Neural crest cell (in vitro differentiated cells): ENCODE results near the gene TMEM229B. TPM values are rescaled to one million over a fixed set of nuclear protein-coding genes. Genes with fewer than 3 reads are reported as not detected.

Experiments
- DNase-seq: peaks from one replicate; pipeline ENCODE4 v3.0.0; 2021; ENCODE audit warnings: low read depth, mixed read lengths, low spot score
- H3K27ac Mint-ChIP-seq: one replicate; pipeline ENCODE4 v1.8.0; 2021; ENCODE audit warnings: mild to moderate bottlenecking, mixed read lengths; ENCODE audit not compliant: unreplicated experiment
- H3K27me3 Mint-ChIP-seq: 2 replicates; pipeline ENCODE4 v1.8.0; 2021; ENCODE audit warnings: low read depth, mild to moderate bottlenecking, mixed read lengths
- H3K36me3 Mint-ChIP-seq: 2 replicates; pipeline ENCODE4 v1.8.0; 2021; ENCODE audit warnings: low read depth, mild to moderate bottlenecking, mixed read lengths
- H3K4me1 Mint-ChIP-seq: 2 replicates; pipeline ENCODE4 v1.8.0; 2021; ENCODE audit warnings: mixed read lengths
- H3K4me3 Mint-ChIP-seq: one replicate; pipeline ENCODE4 v1.8.0; 2021; ENCODE audit warnings: mild to moderate bottlenecking, mixed read lengths
- H3K9me3 Mint-ChIP-seq: 2 replicates; pipeline ENCODE4 v1.8.0; 2021; ENCODE audit warnings: mixed read lengths
- total RNA-seq: library from RNA; stranded (reverse); gene quantifications from 2 replicates; pipeline ENCODE4 v1.2.1, GENCODE V29; 2021
- TF ChIP-seq, protein P1 (sequence below): fragments of 200-600 bp; sonication (generic); conservative IDR thresholded peaks from 2 replicates; pipeline ENCODE4 v1.5.0; 2021; ENCODE audit warnings: antibody characterized with exemption, mild to moderate bottlenecking

The TMEM229B gene
- total RNA-seq, 1 donor from 2014 or later, result 5.2 TPM

DNA sequence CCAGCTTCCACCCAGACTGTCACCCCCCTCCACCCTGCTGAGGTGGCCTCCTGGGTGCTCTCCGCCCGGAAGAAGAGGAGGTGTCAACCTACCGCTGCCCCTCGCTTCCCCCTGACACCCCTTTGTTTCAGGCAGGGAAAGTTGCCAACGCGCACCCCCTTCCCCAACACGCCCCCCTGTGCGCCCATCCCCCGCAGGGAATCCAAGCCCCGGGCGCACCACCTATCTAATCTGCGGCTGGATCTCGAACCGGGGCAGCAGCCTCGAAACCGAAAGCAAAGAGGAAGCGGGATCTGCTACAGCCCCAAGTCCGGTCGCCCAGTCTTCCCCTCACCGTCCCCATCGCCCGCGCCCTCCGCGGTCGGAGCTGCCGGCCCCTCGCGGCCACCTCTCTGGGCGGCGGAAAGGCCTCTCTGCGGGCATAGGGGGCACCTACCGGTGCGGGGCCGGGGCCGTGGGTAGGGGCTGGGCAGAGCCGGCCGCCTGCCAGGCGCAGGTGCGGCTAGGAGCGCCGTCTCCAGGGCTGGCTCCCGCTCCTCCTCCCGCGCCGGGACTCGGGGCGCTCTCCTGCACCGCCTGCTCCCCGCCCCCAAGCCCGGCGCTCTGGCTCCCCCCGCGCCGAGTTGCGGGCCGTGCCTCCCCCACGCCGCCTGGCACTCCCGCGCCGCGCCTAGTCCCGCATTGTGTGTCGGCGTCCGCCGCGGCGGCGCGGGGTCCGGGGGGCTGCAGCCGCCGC is 26.3 kb upstream of the TMEM229B start:
- Mint-ChIP-seq H3K36me3 (no peaks in the 10 kb centered on the region), H3K27me3 (peaks cover 59% of the 10 kb centered on the region), H3K4me3 (peak overlapping the region; percentile 79), H3K9me3 (no peaks in the 10 kb centered on the region), H3K27ac (no peak overlapping the region), H3K4me1 (peaks cover 48% of the 10 kb centered on the region)
- peak; percentile 27 for DNase-seq
- TF ChIP-seq, protein P1, sequence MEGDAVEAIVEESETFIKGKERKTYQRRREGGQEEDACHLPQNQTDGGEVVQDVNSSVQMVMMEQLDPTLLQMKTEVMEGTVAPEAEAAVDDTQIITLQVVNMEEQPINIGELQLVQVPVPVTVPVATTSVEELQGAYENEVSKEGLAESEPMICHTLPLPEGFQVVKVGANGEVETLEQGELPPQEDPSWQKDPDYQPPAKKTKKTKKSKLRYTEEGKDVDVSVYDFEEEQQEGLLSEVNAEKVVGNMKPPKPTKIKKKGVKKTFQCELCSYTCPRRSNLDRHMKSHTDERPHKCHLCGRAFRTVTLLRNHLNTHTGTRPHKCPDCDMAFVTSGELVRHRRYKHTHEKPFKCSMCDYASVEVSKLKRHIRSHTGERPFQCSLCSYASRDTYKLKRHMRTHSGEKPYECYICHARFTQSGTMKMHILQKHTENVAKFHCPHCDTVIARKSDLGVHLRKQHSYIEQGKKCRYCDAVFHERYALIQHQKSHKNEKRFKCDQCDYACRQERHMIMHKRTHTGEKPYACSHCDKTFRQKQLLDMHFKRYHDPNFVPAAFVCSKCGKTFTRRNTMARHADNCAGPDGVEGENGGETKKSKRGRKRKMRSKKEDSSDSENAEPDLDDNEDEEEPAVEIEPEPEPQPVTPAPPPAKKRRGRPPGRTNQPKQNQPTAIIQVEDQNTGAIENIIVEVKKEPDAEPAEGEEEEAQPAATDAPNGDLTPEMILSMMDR, result no peak

DNA sequence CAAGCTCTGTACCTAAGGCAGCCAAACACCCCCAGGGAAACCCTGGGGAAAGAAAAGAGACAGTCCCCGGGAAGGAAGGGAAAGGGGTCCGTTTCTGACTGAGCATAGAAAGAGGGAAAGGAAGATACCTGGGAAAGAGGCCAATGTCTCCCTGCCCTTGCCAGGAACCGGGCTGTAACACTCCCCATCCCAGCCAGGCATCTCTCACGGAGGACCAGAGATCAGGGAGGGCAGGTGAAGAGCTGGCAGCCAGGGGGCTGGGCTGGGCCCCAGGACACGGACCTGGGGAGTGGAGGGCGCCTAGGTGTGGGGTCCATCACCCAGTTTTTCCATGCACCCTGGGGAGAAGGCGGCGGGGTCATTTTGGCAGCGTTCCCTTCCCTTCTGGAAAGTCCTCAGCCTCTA is 25.7 kb upstream of the TMEM229B start:
- no peak for DNase-seq
- no peak overlapping the region for H3K27ac Mint-ChIP-seq
- no peaks in the 10 kb centered on the region for H3K36me3 Mint-ChIP-seq

DNA sequence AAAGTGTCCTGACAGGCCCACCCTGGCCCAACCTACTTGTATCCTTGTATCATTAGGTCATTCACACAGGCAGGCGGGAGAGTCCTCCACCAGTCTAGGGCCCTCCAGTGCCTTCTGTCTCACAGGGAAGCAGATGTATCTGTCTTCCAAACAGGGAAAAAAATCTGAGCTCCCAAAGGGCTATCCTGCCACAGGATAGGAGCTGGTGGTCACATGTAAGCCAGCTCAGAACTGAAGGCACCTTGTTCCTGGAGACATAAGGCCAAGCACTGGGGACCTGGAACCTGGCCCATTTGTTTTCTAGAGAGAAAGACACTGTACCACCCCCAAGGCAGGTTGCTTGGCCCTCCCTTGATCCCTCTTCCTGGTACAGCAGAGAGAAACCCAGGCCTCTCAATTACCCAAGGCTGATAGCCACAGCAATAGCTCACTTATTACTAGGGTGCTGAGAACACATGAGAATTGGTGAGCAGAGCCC is 25.1 kb upstream of the TMEM229B start:
- Mint-ChIP-seq H3K36me3 (no peaks in the 10 kb centered on the region), H3K4me1 (peaks cover 51% of the 10 kb centered on the region), H3K9me3 (no peaks in the 10 kb centered on the region), H3K27me3 (peaks cover 51% of the 10 kb centered on the region), H3K27ac (no peak overlapping the region), H3K4me3 (peak overlapping the region; percentile 84)
- DNase-seq, result no peak
- TF ChIP-seq, protein P1, result no peak

More for the DNA sequence above, 25.7 kb upstream of the TMEM229B start:
- peaks cover 48% of the 10 kb centered on the region for H3K4me1 Mint-ChIP-seq
- H3K9me3 Mint-ChIP-seq, result no peaks in the 10 kb centered on the region
- H3K4me3 Mint-ChIP-seq, result peak overlapping the region; percentile 84
- TF ChIP-seq, protein P1, result no peak
- peaks cover 56% of the 10 kb centered on the region for H3K27me3 Mint-ChIP-seq

DNA sequence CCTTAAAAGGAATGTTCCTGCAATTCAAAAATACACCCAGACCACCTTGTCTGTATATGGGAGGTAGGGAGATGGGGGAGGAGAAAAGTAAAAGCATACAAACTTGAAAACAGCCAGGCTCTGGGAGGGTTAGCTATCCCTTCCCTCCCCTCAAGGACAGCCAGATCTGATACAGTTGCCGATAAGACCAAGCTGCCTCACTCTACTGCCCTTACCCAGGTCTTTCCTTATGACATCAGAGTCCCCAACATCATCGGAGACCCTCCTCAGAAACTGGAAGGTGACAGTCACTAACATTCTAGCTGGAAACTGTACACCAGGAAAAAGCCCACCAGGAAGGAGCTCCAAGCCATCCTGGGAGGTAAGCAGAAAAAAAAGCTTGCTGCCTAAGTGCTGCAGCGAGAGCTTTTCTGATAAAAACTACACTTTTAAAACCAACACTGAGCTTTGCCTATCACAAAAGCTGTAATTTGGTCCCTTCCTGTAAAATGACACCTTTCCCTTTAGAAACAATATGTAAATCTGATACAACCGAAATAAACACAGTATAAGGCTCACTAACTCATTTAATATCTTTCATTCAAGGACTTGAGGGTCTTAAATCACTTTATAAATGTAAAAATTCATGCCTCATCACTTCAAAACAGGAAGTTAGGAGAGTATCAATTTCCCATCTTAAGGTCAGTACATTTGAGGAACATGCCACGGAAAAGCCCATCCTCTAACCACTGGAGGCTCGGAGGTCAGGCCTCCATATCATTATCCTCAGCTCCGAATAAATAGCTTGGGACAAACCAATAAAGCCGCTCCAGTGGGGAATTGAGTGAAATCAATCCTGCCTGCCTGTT is 24.2 kb upstream of the TMEM229B start:
- TF ChIP-seq, protein P1, result no peak
- Mint-ChIP-seq H3K27me3 (peaks cover 41% of the 10 kb centered on the region), H3K4me1 (peaks cover 51% of the 10 kb centered on the region), H3K36me3 (no peaks in the 10 kb centered on the region), H3K27ac (no peak overlapping the region), H3K9me3 (no peaks in the 10 kb centered on the region), H3K4me3 (peak overlapping the region; percentile 84)
- no peak for DNase-seq

DNA sequence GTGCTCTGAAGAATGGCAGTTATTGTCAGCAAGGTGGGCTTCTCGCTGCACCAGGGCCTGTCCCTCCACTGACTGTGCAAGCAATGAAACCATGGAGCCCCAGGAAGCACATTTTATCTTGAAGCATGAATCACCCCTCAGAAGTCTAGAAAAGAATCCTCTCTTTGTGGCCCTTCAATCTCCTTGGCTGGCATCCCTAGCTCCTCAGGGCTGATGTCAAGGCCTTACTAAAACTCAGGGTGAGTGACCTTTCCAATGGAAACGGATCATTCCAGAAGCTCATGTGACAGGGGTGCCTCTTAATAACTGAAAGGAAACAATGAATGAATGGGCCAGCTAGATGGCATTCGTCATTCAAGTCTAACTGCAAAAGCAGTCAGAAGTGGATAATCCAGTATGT is 22.3 kb upstream of the TMEM229B start:
- no peaks in the 10 kb centered on the region for H3K9me3 Mint-ChIP-seq
- no peaks in the 10 kb centered on the region for H3K36me3 Mint-ChIP-seq
- DNase-seq, result no peak
- H3K27me3 Mint-ChIP-seq, result peaks cover 22% of the 10 kb centered on the region
- H3K4me3 Mint-ChIP-seq, result peak overlapping the region; percentile 45
- H3K27ac Mint-ChIP-seq, result peak overlapping the region; percentile 79
- TF ChIP-seq, protein P1, result no peak
- H3K4me1 Mint-ChIP-seq, result peaks cover 42% of the 10 kb centered on the region
